ENCODE measurements around the gene COPZ2.
"Not testable (repeated sequence)": the region's sequence is repeated elsewhere in the genome, so short reads cannot be mapped to it uniquely, and the experiment has no call there.

The COPZ2 gene, protein sequence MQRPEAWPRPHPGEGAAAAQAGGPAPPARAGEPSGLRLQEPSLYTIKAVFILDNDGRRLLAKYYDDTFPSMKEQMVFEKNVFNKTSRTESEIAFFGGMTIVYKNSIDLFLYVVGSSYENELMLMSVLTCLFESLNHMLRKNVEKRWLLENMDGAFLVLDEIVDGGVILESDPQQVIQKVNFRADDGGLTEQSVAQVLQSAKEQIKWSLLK

DNA sequence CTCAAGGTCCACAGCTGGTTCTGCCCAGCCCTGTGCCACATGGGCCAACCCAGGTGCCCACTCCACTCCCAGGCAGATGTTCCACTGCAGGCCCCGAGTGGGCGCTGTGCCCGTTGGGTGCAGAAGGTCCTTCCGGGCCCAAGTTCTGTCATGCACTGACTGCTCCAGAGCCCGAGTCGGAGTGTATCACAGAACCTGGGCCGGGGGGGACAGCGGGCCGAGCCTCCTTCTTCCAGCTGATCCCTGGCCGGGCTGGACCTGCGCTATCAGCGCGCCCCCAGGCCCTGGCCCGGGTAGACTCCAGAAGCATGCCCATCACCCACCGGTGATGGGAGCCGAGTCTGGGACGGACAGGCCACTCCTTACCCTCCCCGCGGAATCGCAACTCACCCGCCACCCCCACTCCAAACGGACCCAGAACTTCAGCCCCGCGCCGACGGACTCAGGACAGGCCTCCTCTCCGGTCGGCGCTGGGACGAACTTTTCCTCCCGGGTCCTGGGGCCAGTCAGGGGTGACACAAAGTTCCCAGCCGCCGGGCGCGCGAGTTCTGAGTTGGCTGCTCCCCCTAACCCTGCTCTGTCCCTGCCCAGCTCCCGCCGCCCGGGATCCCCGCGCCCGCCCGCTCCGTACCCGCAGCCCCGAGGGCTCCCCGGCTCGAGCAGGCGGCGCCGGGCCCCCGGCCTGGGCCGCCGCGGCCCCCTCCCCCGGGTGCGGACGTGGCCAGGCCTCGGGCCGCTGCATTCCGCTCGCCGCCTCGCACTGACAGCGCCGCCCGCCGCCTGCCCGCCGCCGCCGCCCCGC lies at the start of gene COPZ2:
TSS of gene COPZ2 (minus strand) at position 762 of the 802 bp plus-strand sequence. CDS start at position 742, 20 bp downstream.
- peak within 1 kb of the TSS; percentile 68; the same call in 1 of the 2 replicates for H3K9ac ChIP-seq (ENCODE audit: low read depth, low read length)

DNA sequence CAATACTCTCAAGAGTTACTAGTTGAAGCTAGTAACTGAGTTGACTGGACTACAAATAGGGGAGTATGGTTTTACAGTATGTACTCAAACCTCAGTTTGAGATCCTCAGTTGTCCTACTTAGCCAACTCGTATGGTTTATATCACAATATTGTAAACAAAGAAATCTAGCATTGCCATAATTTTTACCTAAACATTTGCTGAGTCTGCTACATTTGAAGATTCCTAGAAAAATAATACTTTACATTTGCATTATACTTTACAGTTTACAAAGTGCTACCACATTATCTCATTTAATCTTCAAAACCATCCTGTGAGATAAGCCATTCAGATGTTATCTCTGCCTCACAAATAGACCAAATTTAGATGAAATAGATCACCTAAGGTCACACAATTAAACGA lies 47.3 kb upstream of the COPZ2 start:
- Histone ChIP-seq H3K36me3 (ENCODE audit: insufficient read depth, low read length) (no peaks in the 10 kb centered on the region), H3K4me1 (ENCODE audit: insufficient read depth, low read length) (no peaks in the 10 kb centered on the region), H3K9me3 (ENCODE audit: control insufficient read depth, insufficient read depth, low read length) (no peaks in the 10 kb centered on the region), H3K9ac (ENCODE audit: low read depth, low read length) (no peak overlapping the region)

More for the DNA sequence above, at the start of gene COPZ2:
- no peaks in the 10 kb centered on the region; the same call in 1 of the 2 replicates for H3K4me1 ChIP-seq (ENCODE audit: insufficient read depth, low read length)
- H3K9me3 ChIP-seq (ENCODE audit: control insufficient read depth, insufficient read depth, low read length), result no peaks in the 10 kb centered on the region
- no peaks in the 10 kb centered on the region for H3K36me3 ChIP-seq (ENCODE audit: insufficient read depth, low read length)

DNA sequence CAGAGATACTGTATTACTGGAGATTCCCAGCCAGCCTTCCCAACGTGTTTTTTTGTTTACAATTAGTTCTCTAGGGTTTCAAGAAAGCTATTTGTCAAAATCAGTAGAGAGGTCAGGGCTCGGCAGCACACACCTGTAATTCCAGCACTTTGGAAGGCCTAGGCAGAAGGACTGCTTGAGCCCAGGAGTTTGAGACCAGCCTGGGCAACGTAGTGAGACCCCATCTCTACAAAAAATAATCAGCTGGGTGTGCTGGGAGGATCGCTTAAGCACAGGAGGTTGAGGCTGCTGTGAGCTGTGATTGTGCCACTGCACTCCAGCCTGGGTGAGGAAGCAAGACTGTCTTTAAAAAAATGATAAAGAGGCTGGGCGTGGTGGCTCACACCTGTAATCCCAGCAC lies 44.3 kb upstream of the COPZ2 start:
- Histone ChIP-seq H3K36me3 (ENCODE audit: insufficient read depth, low read length) (no peaks in the 10 kb centered on the region), H3K9ac (ENCODE audit: low read depth, low read length) (no peak overlapping the region), H3K4me1 (ENCODE audit: insufficient read depth, low read length) (no peaks in the 10 kb centered on the region), H3K9me3 (ENCODE audit: control insufficient read depth, insufficient read depth, low read length) (no peaks in the 10 kb centered on the region)

DNA sequence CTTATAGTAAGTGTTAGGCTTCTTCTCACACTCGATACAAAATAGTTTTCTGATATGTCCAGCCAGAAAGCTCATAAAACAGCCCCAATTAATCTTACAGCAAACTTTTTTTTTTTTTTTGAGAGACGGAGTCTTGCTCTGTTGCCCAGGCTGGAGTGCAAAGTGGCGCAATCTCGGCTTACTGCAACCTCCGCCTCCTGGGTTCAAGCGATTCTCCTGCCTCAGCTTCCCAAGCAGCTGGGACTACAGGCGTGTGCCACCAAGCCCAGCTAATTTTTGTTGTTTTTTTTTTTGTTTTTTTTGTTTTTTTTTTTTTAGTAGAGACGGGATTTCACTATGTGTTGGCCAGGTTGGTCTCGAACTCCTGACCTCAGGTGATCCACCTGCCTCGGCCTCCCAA lies 39.6 kb upstream of the COPZ2 start:
- H3K9me3 ChIP-seq (ENCODE audit: control insufficient read depth, insufficient read depth, low read length); H3K4me1 ChIP-seq (ENCODE audit: insufficient read depth, low read length); H3K9ac ChIP-seq (ENCODE audit: low read depth, low read length): not testable (repeated sequence)
- H3K36me3 ChIP-seq (ENCODE audit: insufficient read depth, low read length), result peaks cover 17% of the 10 kb centered on the region

DNA sequence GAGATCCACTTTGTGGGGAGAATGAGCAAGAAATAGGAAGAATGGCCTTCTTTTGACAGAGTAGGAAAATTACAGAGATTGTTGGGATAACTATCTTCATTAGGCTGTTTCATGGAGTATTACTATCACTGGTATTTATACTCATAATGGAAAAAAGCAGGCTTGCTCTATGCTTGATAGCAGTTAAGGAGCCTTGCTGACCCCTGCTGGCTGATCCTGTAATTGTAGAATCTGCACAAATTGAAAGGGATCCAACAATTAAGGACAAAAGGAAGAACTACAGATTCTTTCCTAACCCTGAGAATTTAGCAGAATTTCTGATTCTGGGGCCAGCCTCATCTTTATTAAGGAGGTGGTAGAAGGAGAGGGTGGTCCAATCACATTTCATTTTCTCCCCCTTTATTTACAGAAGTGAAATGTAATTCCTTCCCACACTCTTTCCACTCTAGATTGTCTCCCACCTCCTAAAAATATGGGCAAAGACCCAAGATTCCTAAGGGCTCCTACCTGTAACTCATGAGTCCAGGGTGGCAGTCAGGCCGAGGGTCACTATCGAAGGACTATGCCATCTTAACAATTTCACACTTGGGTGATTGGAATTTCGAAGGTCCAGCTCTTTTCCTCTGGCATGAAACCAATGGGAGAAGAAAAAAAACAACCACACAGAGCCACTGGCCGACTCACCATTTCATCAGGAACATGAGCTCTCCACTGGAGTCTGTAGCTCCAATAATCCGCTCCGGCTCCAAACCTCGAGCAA lies 36.9 kb upstream of the COPZ2 start:
- Histone ChIP-seq H3K36me3 (ENCODE audit: insufficient read depth, low read length) (peaks cover 21% of the 10 kb centered on the region), H3K4me1 (ENCODE audit: insufficient read depth, low read length) (no peaks in the 10 kb centered on the region), H3K9me3 (ENCODE audit: control insufficient read depth, insufficient read depth, low read length) (no peaks in the 10 kb centered on the region), H3K9ac (ENCODE audit: low read depth, low read length) (no peak overlapping the region)

DNA sequence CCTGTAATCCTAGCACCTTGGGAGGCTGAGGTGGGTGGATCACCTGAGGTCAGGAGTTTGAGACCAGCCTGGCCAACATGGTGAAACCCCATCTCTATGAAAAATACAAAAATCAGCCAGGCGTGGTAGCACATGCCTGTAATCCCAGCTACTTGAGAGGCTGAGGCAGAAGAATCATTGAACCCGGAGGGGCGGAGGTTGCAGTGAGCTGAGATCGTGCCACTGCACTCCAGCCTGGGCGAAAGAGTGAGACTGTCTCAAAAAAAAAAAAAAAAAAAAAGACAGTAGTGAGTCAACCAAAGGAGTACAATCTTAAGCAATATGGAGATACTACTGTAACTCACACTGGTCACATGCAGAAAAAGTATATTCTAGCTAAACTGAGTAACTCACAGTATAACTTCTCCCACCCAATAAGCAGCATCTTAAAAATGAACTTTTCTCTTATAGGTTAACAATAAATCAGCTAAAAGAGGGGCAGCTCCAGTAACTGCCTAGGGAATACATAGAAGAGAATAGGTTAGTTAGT lies 36.0 kb upstream of the COPZ2 start:
- not testable (repeated sequence) for H3K9ac ChIP-seq (ENCODE audit: low read depth, low read length); H3K9me3 ChIP-seq (ENCODE audit: control insufficient read depth, insufficient read depth, low read length); H3K4me1 ChIP-seq (ENCODE audit: insufficient read depth, low read length)
- peaks cover 22% of the 10 kb centered on the region for H3K36me3 ChIP-seq (ENCODE audit: insufficient read depth, low read length)

DNA sequence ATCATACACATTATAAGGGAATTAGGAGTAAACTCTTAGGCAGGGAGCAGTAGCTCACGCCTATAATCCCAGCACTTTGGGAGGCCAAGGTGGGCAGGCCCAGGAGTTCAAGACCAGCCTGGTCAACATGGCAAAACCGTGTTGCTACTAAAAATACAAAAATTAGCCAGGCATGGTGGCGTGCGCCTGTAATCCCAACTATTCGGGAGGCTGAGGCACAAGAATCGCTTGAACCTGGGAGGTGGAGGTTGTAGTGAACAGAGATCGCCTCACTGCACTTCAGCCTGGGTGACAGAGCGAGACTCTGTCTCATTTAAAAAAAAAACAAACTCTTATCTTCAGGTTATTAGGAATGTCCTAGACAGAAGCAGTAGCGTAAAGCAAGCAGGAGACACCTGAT lies 35.2 kb upstream of the COPZ2 start:
- H3K4me1 ChIP-seq (ENCODE audit: insufficient read depth, low read length); H3K9ac ChIP-seq (ENCODE audit: low read depth, low read length); H3K9me3 ChIP-seq (ENCODE audit: control insufficient read depth, insufficient read depth, low read length): not testable (repeated sequence)
- H3K36me3 ChIP-seq (ENCODE audit: insufficient read depth, low read length), result peaks cover 22% of the 10 kb centered on the region

DNA sequence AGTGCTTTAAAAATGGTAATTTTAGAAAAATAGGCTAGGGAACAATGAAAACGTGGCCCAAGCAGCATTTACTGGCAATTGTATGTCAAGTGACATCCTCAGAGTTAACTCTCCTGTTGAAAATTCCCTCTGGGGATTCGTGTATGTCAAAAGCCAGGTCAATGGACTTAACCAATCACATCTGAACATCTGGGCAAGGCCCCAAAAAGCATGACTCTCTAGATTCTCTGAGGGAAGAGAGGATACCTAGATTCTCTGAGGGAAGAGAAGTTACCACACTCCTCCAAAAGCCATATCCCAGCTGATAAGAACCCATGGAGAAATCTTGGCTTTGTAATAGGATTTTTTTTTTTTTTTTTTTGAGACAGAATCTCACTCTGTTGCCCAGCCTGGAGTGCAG lies 34.1 kb upstream of the COPZ2 start:
- peaks cover 25% of the 10 kb centered on the region for H3K36me3 ChIP-seq (ENCODE audit: insufficient read depth, low read length)
- no peaks in the 10 kb centered on the region for H3K4me1 ChIP-seq (ENCODE audit: insufficient read depth, low read length)
- no peak overlapping the region for H3K9ac ChIP-seq (ENCODE audit: low read depth, low read length)
- no peaks in the 10 kb centered on the region for H3K9me3 ChIP-seq (ENCODE audit: control insufficient read depth, insufficient read depth, low read length)

DNA sequence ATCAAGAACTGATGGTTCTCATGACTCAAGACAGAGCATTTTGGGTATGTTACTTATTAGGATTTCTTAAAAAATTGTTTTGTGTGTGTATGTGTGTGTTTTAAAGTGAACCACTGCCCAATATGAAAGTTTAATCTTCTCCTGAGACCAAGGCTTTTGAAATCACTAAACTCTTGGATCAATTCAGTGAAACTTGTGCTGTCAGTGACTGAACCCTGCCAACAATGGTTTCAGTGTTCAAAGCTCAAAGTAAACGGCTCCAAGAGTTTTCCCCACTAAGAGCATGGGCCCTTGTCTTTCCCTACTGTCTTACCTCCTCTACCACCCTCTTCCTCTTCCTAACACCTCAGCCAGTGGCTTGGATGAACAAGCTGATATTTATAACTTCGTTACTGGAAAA lies 32.6 kb upstream of the COPZ2 start:
- Histone ChIP-seq H3K36me3 (ENCODE audit: insufficient read depth, low read length) (peaks cover 20% of the 10 kb centered on the region), H3K9me3 (ENCODE audit: control insufficient read depth, insufficient read depth, low read length) (no peaks in the 10 kb centered on the region), H3K9ac (ENCODE audit: low read depth, low read length) (no peak overlapping the region), H3K4me1 (ENCODE audit: insufficient read depth, low read length) (peaks cover 6% of the 10 kb centered on the region; the same call in 1 of the 2 replicates)

DNA sequence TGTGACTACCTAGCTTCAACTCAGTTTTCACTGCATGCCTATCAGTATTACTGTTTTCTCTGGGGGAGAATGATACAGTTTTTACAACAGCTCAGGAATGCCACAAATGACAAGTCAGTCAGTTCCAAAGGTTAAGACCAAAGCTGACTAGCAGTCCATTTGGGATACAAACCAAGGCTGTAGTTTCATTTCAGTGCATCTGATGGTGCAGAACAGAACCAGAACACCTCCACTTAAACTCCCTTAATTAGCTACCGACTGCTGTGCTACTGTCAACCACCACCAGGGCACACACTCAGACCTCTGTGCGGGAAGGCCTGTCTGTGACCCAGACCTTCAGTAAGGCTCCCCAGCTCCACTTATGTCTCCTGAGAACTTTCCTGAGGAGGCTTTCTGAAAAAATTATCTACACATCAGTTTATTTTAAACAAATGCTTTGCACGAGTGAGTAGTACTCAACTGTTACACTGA lies 30.9 kb upstream of the COPZ2 start:
- Histone ChIP-seq H3K36me3 (ENCODE audit: insufficient read depth, low read length) (peaks cover 25% of the 10 kb centered on the region), H3K9me3 (ENCODE audit: control insufficient read depth, insufficient read depth, low read length) (no peaks in the 10 kb centered on the region), H3K9ac (ENCODE audit: low read depth, low read length) (no peak overlapping the region), H3K4me1 (ENCODE audit: insufficient read depth, low read length) (peaks cover 8% of the 10 kb centered on the region; the same call in 1 of the 2 replicates)

DNA sequence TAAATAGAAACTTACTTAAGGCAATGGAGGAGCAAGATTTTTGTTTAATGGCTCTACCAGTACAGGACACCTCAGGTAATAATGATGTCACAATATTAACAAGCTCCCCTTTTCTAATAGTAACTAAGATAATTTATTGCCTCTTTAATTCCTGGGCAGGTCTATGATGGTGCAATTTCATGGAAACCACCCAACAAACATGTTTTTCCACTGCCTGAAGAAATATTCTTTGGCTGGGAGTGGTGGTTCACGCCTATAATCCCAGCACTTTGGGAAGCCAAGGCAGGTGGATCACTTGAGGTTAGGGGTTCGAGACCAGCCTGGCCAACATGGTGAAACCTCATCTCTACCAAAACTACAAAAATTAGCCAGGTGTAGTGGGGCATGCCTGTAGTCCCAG lies 30.2 kb upstream of the COPZ2 start:
- not testable (repeated sequence) for H3K9me3 ChIP-seq (ENCODE audit: control insufficient read depth, insufficient read depth, low read length); H3K9ac ChIP-seq (ENCODE audit: low read depth, low read length); H3K4me1 ChIP-seq (ENCODE audit: insufficient read depth, low read length)
- H3K36me3 ChIP-seq (ENCODE audit: insufficient read depth, low read length), result peaks cover 27% of the 10 kb centered on the region

DNA sequence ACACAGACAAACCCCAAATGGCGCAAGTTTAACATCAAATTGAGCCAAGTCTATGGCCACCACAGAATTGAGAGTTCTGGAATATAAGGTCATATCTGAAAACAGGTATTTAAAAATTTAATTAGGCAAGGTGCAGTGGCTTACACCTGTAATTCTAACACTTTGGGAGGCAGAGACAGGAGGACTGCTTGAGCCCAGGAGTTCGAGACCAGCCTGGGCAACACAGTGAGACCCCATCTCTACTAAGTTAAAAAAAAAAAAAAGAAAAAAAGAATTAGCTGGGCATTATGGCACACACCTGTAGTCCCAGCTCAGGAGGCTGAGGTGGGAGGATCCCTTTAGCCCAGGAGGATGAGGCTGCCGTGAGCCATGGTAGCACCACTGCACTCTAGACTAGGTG lies 29.6 kb upstream of the COPZ2 start:
- no peaks in the 10 kb centered on the region for H3K9me3 ChIP-seq (ENCODE audit: control insufficient read depth, insufficient read depth, low read length)
- H3K36me3 ChIP-seq (ENCODE audit: insufficient read depth, low read length), result peaks cover 32% of the 10 kb centered on the region
- H3K4me1 ChIP-seq (ENCODE audit: insufficient read depth, low read length), result peaks cover 8% of the 10 kb centered on the region; the same call in 1 of the 2 replicates
- no peak overlapping the region for H3K9ac ChIP-seq (ENCODE audit: low read depth, low read length)

DNA sequence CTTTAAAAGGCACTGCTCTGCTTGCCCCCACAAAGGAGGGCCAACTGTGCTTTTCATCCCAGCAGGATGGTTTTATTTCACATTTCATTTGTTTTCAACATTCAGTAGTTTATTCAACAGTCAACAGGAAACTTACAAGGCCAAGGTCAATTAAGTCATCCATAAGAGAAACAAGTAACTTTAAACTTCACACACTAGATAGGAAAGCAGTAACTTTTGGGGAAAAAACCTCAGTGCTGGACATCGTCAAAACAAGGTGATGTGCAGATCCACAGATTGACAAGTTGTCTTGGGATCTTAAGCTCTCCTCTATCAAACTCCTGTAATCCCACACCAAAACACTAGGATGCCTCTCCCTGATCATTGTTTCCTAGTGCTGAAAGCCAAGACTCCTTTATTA lies 29.1 kb upstream of the COPZ2 start:
- Histone ChIP-seq H3K9ac (ENCODE audit: low read depth, low read length) (no peak overlapping the region), H3K36me3 (ENCODE audit: insufficient read depth, low read length) (peaks cover 37% of the 10 kb centered on the region), H3K4me1 (ENCODE audit: insufficient read depth, low read length) (peaks cover 8% of the 10 kb centered on the region; the same call in 1 of the 2 replicates), H3K9me3 (ENCODE audit: control insufficient read depth, insufficient read depth, low read length) (no peaks in the 10 kb centered on the region)

DNA sequence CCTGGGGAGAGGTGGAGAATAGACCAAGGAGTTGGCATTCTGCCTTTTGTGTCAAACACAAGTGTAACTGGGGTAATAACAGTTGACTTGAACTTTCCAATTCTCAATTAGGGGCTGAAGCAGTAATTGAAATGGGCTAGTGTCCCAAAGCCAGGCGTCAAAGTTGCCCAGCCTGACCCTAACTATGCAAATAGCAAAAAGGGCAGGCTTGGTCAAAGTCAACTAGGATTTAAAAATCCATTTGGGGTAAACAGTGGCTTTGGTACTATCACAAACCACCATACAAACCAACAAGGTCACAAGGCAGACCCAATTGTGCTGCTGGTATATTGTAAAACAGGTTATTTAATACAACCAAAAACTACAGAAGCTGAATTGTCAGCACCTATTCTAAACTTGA lies 28.6 kb upstream of the COPZ2 start:
- peaks cover 41% of the 10 kb centered on the region for H3K36me3 ChIP-seq (ENCODE audit: insufficient read depth, low read length)
- no peaks in the 10 kb centered on the region for H3K9me3 ChIP-seq (ENCODE audit: control insufficient read depth, insufficient read depth, low read length)
- H3K4me1 ChIP-seq (ENCODE audit: insufficient read depth, low read length), result peaks cover 8% of the 10 kb centered on the region; the same call in 1 of the 2 replicates
- no peak overlapping the region for H3K9ac ChIP-seq (ENCODE audit: low read depth, low read length)
